ENCODE measurements around the gene LMO4. TPM values are rescaled to one million over a fixed set of nuclear protein-coding genes. Genes with fewer than 3 reads are reported as not detected.

The LMO4 gene
- total RNA-seq, 1 donor from 2014 or later = 37.1 TPM

DNA sequence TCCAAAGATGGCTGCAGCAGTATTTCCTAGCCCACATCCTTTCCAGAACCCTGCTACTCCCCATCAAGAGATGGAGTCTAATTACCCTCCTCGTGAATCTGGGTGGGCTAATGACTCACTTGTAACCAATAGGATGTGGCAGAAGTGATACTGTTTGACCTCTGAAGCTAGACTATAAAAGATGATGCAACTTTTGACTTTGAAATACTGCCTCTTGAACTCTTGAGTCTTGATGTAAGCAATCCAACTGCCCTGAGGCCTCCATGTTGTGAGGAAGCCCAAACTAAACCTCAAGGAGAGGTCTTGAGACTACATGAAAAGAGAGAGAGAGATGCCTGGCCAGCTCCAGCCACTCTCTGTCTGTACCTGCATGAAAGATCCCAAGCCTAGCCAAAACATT is 29.5 kb downstream of the LMO4 start:
- H3K9me3 Mint-ChIP-seq = no peaks in the 10 kb centered on the region
- H3K36me3 Mint-ChIP-seq (ENCODE audit: low read depth) = no peaks in the 10 kb centered on the region
- ChIA-PET POLR2A (no interaction called here), CTCF (no interaction called here)
- TF ChIP-seq, protein P1, sequence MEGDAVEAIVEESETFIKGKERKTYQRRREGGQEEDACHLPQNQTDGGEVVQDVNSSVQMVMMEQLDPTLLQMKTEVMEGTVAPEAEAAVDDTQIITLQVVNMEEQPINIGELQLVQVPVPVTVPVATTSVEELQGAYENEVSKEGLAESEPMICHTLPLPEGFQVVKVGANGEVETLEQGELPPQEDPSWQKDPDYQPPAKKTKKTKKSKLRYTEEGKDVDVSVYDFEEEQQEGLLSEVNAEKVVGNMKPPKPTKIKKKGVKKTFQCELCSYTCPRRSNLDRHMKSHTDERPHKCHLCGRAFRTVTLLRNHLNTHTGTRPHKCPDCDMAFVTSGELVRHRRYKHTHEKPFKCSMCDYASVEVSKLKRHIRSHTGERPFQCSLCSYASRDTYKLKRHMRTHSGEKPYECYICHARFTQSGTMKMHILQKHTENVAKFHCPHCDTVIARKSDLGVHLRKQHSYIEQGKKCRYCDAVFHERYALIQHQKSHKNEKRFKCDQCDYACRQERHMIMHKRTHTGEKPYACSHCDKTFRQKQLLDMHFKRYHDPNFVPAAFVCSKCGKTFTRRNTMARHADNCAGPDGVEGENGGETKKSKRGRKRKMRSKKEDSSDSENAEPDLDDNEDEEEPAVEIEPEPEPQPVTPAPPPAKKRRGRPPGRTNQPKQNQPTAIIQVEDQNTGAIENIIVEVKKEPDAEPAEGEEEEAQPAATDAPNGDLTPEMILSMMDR (IDR thresholded peaks at IDR 0.05) = no peak
- H3K27me3 Mint-ChIP-seq = no peaks in the 10 kb centered on the region
- H3K27ac Mint-ChIP-seq = no peak overlapping the region
- intact Hi-C loops (cut with micrococcal nuclease) = no loop called here
- DNase-seq (no peak), ATAC-seq (ENCODE audit: low read depth) (no peak)
- H3K4me3 Mint-ChIP-seq = no peak overlapping the region
- H3K4me1 Mint-ChIP-seq = no peaks in the 10 kb centered on the region

DNA sequence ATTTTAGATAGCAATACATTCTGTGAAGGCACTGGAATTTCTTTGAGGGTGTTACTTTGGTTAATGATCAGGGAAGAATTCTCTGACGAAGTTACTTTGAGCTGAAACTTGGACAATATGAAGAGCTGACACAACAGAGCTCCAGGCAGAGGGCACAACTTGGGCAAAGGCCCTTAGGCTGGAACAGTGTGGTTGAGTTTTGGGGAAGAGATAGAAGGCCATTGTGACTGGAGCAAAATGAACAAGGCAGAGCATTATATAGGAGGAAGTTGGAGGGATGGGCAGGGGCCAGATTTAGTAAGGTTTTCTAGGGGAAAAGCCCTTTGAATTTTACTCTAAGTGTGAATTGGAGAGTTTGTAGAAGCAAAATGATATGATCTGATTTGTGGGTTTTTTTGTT is 30.9 kb downstream of the LMO4 start:
- no peaks in the 10 kb centered on the region for H3K27me3 Mint-ChIP-seq
- TF ChIP-seq, protein P1 (IDR thresholded peaks at IDR 0.05) = no peak
- intact Hi-C loops (cut with micrococcal nuclease) = no loop called here
- H3K36me3 Mint-ChIP-seq (ENCODE audit: low read depth) = no peaks in the 10 kb centered on the region
- H3K4me1 Mint-ChIP-seq = no peaks in the 10 kb centered on the region
- ChIA-PET POLR2A (no interaction called here), CTCF (no interaction called here)
- H3K9me3 Mint-ChIP-seq = no peaks in the 10 kb centered on the region
- no peak overlapping the region for H3K27ac Mint-ChIP-seq
- H3K4me3 Mint-ChIP-seq = no peak overlapping the region
- no peak for ATAC-seq (ENCODE audit: low read depth)
- DNase-seq = no peak

DNA sequence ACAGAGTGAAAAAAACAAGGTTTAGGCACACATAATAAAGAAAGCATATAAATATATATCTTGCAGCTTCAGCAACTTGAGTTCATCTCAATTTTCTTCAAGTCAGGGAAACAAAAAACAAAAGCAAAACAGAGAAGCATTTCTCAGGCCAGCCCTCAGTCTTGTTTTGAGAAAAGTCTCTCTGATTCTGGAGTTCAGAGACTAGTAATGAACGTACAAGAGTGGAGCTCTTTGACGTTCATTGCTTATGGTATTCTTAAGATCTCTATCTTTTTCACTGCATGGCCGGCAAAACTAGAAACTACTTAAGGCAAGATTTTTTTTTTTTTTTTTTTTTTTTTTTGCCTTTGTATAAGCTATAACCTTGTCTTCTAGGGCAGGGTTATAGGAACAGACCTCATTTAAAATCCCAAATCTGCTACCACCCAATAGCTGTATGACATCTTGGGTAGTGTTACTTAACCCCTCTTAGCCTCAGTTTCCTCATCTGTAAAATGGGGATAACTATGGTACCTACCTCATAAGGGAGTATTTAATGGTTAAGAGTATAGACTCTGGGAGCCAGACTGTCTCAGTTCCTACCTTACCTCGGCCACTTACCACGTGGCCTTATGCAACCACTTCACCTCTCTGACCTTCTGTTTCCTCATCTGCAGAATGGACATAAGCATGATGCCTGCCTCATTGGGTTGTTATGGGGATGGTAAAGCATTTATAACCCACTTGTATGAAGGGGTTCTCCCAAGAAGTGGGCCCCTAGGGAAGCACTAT is 33.6 kb downstream of the LMO4 start:
- no peak overlapping the region for H3K27ac Mint-ChIP-seq
- ChIA-PET CTCF (no interaction called here), POLR2A (interaction anchor here (0.6 to 1.2 kb wide), 2 partner anchors 28 to 85 kb away, joined by 3 to 5 read pairs; no protein-coding TSS in a partner anchor)
- TF ChIP-seq, protein P1 (IDR thresholded peaks at IDR 0.05) = no peak
- ATAC-seq (ENCODE audit: low read depth) = no peak
- no peaks in the 10 kb centered on the region for H3K27me3 Mint-ChIP-seq
- intact Hi-C loops (cut with micrococcal nuclease) = no loop called here
- H3K36me3 Mint-ChIP-seq (ENCODE audit: low read depth) = no peaks in the 10 kb centered on the region
- no peak for DNase-seq
- no peaks in the 10 kb centered on the region for H3K9me3 Mint-ChIP-seq
- H3K4me1 Mint-ChIP-seq = no peaks in the 10 kb centered on the region
- H3K4me3 Mint-ChIP-seq = no peak overlapping the region

DNA sequence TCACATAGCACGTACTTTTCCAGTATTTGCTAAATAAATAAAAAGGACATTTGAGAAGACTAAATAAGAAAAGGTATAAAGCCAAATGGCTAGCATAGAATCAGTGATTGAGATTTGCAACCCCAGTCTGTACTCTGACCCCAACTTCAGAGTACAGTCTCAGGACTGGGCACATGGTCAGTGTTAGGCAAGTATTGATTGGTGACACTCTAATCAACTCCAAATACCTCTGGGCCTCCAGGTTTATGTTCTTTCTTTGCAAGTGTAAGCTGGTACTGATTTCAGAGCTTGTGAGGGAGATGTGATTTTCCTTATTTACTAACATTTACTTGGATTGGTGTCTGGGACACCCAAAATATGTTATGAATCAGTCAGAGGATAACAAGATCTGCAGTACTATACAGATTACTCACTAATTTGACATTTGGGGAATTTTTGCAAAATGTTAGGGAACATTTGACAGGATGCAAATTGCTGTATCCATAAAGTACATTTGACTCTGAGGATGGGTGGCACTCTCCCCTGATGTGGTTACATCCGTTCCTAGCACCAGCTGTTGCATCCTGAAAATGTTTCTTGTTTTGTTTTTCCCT is 34.2 kb downstream of the LMO4 start:
- POLR2A ChIA-PET = interaction anchor here (0.6 kb wide), 1 partner anchor 84 kb away, joined by 5 read pairs; no protein-coding TSS in a partner anchor
- ATAC-seq (ENCODE audit: low read depth) = no peak
- intact Hi-C loops (cut with micrococcal nuclease) = no loop called here
- DNase-seq = no peak
- Mint-ChIP-seq H3K36me3 (ENCODE audit: low read depth) (no peaks in the 10 kb centered on the region), H3K9me3 (no peaks in the 10 kb centered on the region), H3K4me1 (no peaks in the 10 kb centered on the region), H3K27ac (no peak overlapping the region), H3K4me3 (no peak overlapping the region), H3K27me3 (no peaks in the 10 kb centered on the region)
- TF ChIP-seq, protein P1 (IDR thresholded peaks at IDR 0.05) = no peak
- CTCF ChIA-PET = no interaction called here

DNA sequence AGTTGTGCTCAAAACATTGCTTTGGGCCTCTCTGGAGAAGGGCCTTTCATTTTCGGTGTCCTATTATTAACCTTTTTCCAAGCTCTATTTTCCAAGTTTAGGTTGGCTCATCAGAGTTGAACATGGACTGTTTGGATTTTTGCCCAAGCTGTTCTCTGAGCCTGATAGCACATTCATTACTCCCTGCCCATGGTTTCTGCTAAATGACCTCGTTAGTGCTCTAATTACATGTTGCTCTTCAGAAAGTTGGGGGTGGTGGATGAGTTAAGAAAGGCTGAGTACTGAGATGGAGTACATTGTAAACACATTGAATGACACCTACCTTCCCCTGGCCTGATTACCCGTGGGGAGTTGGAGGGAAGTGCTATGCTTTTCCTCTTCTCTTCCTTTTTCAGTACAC is 38.9 kb downstream of the LMO4 start:
- H3K27me3 Mint-ChIP-seq = no peaks in the 10 kb centered on the region
- ATAC-seq (ENCODE audit: low read depth) (no peak), DNase-seq (no peak)
- ChIA-PET CTCF (no interaction called here), POLR2A (no interaction called here)
- H3K36me3 Mint-ChIP-seq (ENCODE audit: low read depth) = peaks cover 1% of the 10 kb centered on the region
- no peak overlapping the region for H3K4me3 Mint-ChIP-seq
- H3K27ac Mint-ChIP-seq = no peak overlapping the region
- TF ChIP-seq, protein P1 (IDR thresholded peaks at IDR 0.05) = no peak
- intact Hi-C loops (cut with micrococcal nuclease) = no loop called here
- no peaks in the 10 kb centered on the region for H3K9me3 Mint-ChIP-seq
- H3K4me1 Mint-ChIP-seq = no peaks in the 10 kb centered on the region
